ENCODE data around the gene HSPB7.
"Not testable (repeated sequence)": the region's sequence is repeated elsewhere in the genome, so short reads cannot be mapped to it uniquely, and the experiment has no call there.

HSPB7 gene

DNA sequence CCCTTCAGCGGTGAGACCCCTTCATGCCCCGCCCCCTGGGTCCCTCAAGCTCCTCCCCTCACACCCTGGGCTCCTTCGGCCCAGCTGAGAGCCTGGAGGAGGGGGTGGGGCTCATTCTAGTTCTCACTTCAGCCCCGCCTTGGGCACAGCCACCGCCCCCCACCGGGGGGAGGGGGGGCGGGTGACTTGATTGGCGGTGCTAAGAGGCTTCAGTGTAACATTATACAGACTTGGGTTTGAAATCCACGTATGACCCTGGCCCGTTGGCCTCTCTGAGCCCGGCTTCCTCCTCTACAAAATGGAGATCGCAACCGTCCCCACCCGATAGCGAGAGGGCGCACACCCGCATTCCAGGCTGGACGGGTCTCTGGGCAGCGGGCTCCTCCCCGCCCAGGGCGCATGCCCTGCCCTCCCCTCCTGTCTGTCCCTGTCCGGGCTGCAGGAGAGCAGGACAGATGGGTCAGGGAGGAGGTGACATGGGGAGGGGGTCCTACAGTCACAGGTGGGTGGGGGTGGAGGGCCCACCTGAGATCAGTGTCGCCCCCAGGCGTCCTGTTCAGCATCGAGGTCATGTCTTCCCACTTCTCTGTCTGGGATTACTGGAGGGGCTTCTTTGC, 30.8 kb upstream of the HSPB7 start:
- DNase-seq, result peak in 5 of 6 experiments; percentile 18 to 62 (median 28)

DNA sequence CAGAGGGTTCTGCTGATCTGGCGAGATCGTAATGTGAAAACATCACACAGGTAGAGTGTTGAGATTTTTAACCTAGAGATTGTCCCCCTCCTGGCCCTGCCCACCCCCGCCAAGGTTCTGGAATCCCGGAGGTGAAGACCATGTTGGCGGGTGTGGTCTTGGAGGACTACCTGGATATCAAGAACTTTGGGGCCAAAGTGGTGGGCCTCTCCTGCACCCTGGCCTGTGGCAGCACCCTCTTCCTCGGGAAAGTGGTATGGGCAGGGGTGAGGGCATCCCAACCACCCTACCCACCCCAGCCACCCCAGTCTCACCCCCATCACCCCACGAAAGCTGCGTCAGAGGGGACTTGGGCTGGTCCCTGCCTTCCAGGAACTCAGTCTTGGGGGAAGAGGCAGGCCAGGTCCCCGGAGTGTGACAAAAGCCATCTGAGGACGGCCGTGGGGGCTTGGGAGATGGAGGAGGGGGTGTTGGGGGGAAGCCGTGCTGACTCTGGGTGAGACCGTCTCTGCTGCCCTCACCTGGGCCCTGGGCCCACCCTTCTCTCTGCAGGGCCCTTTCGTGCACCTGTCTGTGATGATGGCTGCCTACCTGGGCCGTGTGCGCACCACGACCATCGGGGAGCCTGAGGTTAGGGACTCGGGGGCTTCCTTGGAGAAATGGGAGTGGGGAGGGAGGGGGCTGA, 30.1 kb upstream of the HSPB7 start:
- DNase-seq, result no peak

DNA sequence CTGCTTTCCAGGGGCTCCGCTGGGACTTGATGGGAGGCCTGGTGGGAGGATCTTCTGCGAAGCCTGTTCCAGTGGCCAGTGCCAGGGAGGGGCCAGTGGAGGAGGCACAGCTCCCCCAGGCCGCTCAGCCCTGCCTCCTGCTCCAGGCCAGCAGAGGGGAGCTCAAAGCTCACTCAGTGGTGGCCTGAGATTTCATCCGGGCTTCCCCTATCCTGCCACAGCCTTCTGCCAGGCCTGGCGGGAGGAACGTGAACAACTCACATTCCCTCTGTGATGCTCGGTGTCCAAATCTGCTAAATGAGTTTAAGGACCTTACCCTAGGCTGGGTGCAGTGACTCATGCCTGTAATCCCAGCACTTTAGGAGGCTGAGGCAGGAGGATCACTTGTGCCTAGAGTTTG, 29.0 kb upstream of the HSPB7 start:
- DNase-seq, result no peak

DNA sequence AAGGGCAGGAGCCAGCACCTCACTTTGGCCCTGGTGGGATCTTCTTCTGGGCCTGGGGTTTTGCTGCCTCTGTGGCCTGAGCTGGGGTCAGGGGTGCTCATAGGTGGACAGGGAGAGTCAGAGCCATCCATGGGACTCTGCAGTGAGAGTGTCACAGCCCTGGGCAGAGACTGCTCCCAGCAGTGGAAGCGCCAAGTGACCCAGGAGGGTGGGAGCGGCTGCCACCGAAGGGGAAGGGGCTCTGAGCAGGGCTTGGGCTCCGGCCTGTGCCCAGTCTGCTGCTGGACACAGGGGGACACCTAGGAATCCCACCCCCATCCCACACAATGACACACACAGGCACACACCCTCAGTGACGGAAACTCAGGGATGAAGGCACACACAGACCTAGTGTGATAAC, 26.1 kb upstream of the HSPB7 start:
- DNase-seq, result no peak

DNA sequence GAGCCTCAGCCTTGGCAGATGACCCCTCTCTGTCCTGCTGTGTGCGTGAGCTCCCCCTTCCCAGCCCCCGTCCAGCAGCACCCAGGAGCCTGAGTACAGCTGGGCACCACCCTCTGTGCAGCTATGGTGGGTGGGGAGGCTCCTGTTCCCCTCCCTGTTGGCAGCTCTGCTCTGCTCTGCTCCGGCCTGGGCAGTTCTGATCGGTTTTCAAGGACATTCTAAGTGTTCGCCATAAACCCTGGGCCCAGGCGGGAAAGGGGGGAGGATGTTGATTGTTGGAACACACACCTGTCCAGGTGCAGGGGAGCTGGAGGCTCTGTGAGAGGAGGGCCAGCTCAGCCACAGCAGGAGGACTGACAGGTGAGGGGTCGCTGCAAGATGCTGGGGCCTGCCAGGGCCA, 25.7 kb upstream of the HSPB7 start, which contains the start of gene CLCNKB:
CLCNKB (plus strand) TSS at position 262 of the 400 bp plus-strand sequence. CDS start 711 bp downstream, outside the sequence.
- no peak for DNase-seq

DNA sequence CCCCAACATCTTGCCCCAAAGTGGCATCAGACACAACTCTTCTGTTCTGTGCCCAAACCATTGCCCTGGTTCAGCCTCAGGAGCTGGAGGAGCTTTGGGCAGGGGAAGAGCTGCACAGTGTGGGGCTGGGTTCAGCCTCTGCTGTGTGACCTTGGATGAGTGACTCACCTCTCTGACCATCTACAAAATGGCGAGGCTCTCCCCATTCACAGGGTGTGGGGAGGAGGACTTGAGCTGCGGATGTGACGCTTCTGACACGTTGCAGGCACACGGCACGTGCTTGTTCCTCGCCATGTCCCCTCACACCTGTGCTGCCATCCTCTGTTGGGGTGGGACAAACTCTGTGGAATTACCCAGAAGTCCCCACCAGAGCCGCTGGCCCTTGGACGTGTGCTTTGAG, 24.8 kb upstream of the HSPB7 start:
- DNase-seq, result not testable (repeated sequence)

DNA sequence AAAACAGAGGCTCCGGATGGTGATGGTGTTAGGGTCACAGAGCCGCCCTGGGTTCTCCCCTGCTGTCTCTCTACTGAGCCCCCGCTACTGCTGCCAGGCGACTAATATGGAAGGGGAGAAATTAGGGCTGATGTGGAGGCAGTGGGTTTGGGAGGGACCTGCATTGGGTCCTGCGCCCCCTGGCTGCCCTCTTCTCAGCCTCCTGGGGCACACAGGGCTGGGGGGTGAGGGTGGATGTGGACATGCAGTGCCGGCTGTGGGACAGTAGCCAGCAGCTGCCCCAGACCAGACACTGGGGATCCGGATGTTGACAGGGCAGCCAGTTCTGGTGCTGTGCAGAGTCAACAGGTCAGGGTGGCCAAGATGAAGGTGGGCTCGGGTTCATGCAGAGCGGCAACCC, 24.3 kb upstream of the HSPB7 start:
- DNase-seq, result no peak

DNA sequence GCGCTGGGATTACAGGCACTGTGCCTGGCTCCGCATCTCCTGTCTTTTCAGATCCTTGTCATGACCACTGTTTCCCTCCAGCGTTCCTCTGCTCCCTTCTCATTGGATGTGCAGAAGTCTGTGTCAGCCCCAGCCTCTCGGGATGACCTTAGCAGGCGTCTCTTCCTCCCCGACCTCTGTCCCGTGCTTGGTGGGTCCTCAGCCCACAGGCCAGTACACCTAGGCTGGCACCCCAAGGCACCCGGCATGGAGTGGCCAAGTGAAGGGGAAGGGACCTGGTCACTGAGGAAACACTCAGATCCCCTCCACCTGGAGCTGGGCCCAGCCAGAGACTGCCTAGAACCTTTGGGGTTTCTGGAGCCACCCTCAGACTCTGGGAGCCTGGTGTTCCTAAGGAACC, 23.4 kb upstream of the HSPB7 start:
- no peak for DNase-seq

DNA sequence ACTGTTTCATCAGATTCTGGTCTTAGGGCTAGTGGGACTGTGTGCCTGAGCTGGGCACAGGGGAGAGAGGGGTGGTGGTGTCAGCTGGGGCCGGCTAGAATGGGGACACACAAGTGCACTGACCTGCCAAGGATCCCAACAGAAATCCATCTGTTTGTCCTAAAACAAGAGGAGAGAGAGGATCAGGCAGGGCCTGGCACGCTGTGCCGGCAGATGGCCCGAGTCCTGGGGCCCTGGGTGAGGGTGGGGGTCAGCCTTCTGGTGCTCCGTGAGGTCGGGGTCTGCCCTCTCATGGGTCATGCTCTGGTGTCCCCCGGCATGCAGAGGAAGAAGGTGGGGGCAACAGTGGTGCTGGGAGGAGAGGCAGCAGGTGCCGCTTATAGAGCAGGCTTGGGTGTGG, 22.0 kb upstream of the HSPB7 start:
- not testable (repeated sequence) for DNase-seq

DNA sequence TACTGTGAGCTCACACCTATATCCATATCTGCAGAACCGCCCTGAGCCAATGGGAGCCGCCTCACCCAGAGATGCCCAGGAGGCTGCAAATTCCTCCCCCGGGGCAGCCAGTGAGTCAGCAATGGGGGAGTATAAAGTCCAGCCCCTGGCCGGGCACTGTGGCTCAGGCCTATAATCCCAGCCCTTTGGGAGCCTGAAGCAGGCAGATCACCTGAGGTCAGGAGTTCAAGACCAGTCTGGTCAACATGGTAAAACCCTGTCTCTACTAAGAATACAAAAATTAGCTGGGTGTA, 20.7 kb upstream of the HSPB7 start:
- DNase-seq, result no peak

DNA sequence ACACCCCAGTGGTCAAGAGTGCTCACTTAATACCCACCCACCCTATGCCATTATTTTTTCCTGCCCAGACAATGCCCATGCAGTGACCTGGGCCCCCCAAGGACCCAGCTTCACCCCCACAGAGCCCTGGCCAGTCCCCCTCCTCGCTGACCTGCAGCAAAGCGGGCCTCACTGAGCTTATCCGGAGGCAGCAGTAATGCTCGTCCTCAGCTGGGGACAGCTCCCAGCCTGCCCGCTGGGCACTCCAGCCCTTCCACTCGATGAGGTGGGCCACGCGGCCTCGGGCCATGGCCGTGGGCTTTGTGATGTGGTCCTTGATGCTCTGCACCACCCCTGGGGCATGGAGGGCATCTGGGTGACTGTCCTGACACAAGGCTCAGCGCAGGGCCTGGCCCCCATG, 18.6 kb upstream of the HSPB7 start:
- not testable (repeated sequence) for DNase-seq

DNA sequence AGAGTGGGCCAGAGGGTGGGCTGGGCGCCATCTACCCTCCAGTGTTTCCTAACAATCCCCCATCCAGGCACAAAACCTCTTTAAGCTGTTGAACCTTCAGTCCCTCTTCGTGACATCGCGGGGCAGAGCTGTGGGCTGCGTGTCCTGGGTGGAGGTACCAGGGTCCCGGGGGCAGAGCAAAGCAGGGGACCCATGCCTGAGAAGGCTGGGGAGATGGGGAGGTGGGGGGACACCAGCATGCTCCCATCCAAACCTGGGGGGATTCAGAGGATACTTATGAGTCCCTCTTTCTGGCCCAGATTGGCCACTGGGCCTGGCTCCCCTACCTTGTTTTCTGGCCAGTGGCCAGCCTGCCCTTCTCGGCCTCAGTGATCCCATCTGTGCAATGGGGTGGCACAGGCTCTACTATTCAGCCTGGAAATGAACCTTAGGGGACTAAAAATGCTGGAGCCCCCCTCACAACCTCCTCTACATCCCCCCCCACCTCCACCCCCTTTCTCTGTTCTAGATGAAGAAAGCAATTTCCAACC, 15.3 kb upstream of the HSPB7 start:
- DNase-seq, result not testable (repeated sequence)

DNA sequence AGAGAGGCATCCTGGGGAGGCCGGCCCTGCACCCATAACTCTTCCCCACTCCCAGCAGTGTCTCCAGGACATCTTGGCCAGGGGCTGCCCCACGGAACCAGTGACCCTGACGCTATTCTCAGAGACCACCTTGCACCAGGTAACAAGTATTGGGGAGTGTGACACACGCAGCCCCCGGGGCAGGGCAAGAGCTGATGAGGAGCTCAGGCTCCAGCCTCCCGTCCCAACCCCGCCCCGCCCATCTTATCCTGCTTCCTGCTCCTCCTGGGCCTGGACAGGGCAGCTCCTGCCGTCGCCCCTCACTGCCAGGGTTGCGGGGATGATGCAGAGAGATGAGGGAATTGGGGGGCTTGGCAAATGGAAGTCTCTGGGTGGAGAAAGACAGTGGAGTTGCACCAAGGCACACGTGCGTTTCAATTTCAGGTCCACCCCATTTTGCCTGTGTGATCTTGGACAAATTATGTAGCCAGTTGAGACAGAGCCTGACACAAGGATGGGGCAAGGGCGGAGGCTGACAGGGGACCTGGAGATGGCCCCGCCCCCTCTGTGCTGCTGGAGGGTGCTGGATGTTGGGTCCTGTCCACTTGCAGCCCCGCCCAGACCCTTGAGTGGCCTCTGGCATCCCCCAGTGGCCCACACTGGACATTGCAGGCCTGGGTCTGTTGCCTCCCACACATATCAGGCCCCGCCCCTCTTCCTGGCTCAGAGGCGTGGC, 14.7 kb upstream of the HSPB7 start:
- DNase-seq, result peak in 2 of 6 experiments; percentile 17 to 19

DNA sequence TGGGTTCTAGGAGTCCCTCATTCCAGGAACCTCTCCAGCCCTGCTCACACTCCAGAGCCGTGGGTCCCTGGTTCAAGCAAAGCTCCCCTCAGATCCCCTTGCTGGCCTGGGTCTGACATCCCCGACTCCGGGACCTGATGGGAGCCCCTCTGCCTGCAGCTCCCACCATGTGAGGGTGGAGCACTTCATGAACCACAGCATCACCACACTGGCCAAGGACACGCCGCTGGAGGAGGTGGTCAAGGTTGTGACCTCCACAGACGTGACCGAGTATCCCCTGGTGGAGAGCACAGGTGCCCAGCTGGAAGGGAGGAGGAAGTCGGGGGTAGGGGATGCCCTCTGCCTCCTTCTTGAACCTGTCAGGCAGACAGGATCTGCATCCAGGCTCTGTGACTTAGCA, 13.7 kb upstream of the HSPB7 start:
- no peak for DNase-seq

DNA sequence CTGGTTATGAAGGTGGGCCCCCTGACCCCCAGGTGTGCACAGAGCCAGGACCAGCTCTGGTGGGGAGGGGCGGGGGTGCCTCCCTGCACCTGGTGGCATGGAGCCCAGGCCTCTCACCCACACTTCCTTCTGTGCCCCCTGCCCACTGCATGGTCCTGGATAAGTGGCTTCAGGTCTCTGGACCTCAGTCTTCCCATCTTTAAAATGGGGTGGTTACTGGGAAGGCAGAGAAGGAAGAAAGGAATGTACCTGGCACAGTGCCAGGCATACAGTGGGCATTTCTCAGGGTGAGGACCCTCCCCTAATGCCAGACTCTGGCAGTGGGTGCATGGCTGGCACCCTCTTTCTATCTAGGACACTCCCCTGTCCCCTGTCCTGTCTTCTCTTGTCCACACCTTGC, 11.4 kb upstream of the HSPB7 start:
- DNase-seq, result no peak

DNA sequence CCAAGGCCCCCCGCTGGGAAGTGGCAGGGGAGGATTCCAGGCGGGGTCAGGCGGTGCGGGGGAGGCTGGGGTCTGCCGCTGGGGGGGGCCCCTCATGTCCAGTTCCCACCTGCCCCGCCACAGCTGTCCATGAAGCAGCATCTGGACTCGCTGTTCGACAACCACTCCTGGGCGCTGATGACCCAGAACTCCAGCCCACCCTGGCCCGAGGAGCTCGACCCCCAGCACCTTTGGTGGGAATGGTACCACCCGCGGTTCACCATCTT, 11.1 kb upstream of the HSPB7 start:
- DNase-seq, result not testable (repeated sequence)

DNA sequence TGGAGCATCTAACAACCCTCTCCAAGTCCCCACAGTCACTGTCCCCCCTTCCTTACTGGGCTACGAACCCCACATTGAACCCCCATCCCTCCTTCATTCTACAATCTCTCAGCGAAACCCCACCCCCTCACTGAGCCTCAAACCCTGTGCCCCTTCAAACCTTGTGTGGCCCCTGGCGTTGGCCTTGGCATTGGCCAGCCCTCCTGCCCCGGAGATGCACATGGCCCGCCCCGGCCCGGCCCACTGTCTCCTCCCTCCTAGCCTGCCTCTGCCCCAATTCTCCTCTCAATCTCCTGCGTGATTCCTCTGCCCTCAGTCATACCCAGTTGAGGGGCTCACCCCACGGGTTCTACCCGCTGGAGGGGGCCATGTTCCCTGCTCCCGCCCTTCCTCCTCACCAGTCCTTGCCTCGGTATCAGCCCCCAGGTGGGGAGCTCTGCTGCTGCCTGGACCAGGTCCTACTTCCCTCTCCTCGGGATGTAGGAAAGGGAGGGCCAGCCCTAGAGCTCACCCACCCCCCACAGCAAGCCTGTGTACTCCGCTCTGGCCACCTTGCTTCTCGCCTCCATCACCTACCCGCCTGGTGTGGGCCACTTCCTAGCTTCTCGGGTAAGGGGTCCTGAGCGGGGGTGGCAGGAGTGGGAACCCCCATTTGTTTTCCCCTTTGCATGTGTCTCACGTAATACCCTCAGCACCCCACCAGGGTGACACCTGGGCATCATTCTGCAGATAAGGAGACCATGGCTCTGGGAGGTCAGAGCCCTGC, 10.6 kb upstream of the HSPB7 start:
- no peak for DNase-seq

DNA sequence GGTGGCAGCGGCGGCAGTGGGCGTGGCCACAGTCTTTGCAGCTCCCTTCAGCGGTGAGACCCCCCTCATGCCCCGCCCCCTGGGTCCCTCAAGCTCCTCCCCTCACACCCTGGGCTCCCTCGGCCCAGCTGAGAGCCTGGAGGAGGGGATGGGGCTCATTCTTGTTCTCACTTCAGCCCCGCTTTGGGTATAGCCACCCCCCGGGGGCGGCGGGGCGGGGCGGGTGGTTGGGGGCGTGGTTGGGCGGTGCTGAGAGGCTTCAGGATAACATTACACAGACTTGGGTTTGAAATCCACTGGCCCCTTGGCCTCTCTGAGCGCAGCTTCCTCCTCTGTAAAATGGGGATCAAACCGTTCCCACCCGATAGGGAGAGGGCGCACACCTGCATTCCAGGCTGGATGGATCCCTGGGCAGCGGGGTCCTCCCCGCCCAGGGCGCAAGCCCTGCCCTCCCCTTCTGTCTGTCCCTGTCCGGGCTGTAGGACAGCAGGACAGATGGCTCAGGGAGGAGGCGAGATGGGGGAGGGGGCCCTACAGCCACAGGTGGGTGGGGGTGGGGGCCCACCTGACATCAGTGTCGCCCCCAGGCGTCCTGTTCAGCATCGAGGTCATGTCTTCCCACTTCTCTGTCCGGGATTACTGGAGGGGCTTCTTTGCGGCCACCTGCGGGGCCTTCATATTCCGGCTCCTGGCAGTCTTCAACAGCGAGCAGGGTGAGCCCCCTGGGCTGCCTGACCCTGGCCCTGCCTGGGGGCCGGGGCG, 9.1 kb upstream of the HSPB7 start:
- peak in 5 of 6 experiments; percentile 13 to 55 (median 33) for DNase-seq

DNA sequence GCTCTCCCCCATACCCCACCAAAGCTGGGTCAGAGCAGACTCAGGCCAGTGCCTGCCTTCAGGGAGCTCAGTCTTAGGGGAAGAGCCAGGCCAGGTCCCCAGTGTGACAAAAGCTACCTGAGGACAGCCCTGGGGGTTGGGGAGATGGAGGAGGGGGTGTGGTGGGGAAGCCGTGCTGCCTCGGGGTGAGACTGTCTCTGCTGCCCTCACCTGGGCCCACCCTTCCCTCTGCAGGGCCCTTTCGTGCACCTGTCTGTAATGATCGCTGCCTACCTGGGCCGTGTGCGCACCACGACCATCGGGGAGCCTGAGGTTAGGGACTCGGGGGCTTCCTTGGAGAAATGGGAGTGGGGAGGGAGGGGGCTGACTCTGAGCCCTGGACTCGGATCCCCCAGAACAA, 8.5 kb upstream of the HSPB7 start:
- not testable (repeated sequence) for DNase-seq

DNA sequence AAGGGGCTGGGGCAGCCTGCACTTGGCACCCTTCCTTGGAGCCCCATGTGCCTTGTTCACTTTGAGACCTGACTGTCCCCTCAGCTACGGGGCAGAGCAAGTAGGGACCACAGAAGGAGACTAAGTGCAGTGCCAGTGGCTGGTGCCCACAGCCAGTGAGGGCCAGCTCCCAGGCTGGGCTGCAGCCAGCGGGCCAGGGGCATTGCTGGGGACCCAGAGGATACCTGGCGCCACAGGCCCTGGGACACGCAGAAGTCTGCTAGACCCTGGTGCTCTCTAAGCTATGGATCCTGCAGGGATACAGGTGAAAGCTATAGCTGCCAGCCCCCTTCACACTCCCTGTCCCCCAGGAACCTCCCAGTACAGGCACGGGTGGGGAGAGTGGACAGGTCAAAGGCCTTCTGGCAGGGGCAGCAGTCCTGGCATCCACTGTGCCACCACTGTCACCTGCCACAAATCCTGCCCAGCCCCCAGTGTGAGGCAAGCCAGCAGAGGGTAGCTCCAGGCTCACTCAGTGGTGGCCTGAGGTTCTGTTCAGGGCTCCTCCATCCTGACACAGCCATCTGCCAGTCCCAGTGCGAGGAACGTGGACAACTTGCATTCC, 5.3 kb upstream of the HSPB7 start:
- no peak for DNase-seq

DNA sequence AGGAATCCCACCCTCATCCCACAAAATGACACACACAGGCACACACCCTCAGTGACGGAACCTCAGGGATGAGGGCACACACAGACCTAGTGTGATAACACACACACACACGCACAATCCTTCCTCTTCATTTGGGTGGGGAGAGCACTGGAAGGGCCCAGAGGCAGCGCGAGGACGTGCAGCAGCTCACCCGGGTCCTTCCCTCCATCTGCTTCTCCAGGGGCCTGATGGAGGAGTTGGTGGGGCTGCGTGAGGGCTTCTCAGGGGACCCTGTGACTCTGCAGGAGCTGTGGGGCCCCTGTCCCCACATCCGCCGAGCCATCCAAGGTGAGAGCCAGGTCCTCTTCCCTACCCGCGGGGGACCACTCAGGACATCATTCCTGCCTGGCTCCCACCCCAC, 4.5 kb upstream of the HSPB7 start:
- no peak for DNase-seq

DNA sequence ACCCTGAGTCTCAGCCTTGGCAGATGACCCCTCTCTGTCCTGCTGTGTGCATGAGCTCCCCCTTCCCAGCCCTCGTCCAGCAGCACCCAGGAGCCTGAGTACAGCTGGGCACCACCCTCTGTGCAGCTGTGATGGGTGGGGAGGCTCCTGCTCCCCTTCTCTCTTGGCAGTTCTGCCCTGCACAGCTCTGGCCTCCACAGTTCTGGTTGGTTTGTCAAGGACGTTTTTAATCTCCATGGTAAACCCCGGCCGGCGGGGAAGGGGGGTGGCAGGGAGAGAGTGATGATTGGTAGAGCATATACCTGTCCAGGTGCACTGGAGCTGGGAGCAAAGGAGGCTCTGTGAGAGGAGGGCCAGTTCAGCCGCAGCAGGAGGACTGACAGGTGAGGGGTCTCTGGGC, 3.8 kb upstream of the HSPB7 start, which contains the start of gene CLCNKA:
CLCNKA (plus strand) TSS at position 356 of the 400 bp plus-strand sequence. CDS start 584 bp downstream, outside the sequence.
- DNase-seq, result no peak
